Trophoblast cell (in vitro differentiated cells and primary cell): ENCODE results near the gene RAB11A.

Experiments
- DNase-seq, 2 donors: peaks; one replicate each; pipeline ENCODE4 v3.0.0-alpha.2; 2016
- H2AFZ ChIP-seq: 2 replicates; pipeline ENCODE4 v1.6.1; 2013; ENCODE audit warnings: low read length, moderate library complexity, mild to moderate bottlenecking; ENCODE audit not compliant: insufficient read depth, poor library complexity
- H2AK5ac ChIP-seq: 2 replicates; pipeline ENCODE4 v1.6.1; 2013; ENCODE audit warnings: mild to moderate bottlenecking, low read length
- H2BK120ac ChIP-seq: 2 replicates; pipeline ENCODE4 v1.6.1; 2013; ENCODE audit warnings: low read length, mild to moderate bottlenecking, moderate library complexity; ENCODE audit not compliant: insufficient read depth, poor library complexity
- H2BK12ac ChIP-seq: 2 replicates; pipeline ENCODE4 v1.6.1; 2013; ENCODE audit warnings: mild to moderate bottlenecking, low read length, moderate library complexity
- H2BK5ac ChIP-seq: 2 replicates; pipeline ENCODE4 v1.6.1; 2013; ENCODE audit warnings: low read length, low read depth, moderate library complexity, mild to moderate bottlenecking; ENCODE audit not compliant: poor library complexity
- H3K14ac ChIP-seq: 2 replicates; pipeline ENCODE4 v1.6.1; 2013; ENCODE audit warnings: mild to moderate bottlenecking, low read length
- H3K18ac ChIP-seq: 2 replicates; pipeline ENCODE4 v1.6.1; 2013; ENCODE audit warnings: mild to moderate bottlenecking, low read length
- H3K23ac ChIP-seq: 2 replicates; pipeline ENCODE4 v1.6.1; 2013; ENCODE audit warnings: low read length
- H3K27ac ChIP-seq: 2 replicates; pipeline ENCODE4 v1.5.1; 2013; ENCODE audit warnings: low read depth, mild to moderate bottlenecking, inconsistent platforms, low read length, moderate library complexity
- H3K27me3 ChIP-seq: 2 replicates; pipeline ENCODE4 v1.6.1; 2013; ENCODE audit warnings: inconsistent platforms, mild to moderate bottlenecking, low read length, moderate library complexity; ENCODE audit not compliant: insufficient read depth
- H3K36me3 ChIP-seq, 2 experiments: 1 replicate in 1 of 2; 2 replicates in 1 of 2; pipeline ENCODE4 v1.6.1; 2013; ENCODE audit warnings: low read length in 2 of 2, mild to moderate bottlenecking in 2 of 2, moderate library complexity in 1 of 2; ENCODE audit not compliant: insufficient read depth in 2 of 2, control insufficient read depth in 1 of 2
- H3K4ac ChIP-seq: 2 replicates; pipeline ENCODE4 v1.6.1; 2013; ENCODE audit warnings: low read depth, mild to moderate bottlenecking, low read length, moderate library complexity
- H3K4me1 ChIP-seq, 2 experiments: 1 replicate in 1 of 2; 2 replicates in 1 of 2; pipeline ENCODE4 v1.6.1; 2013; ENCODE audit warnings: low read length in 2 of 2, mild to moderate bottlenecking in 2 of 2, moderate library complexity in 1 of 2; ENCODE audit not compliant: insufficient read depth in 2 of 2, control insufficient read depth in 1 of 2
- H3K4me2 ChIP-seq: 2 replicates; pipeline ENCODE4 v1.6.1; 2013; ENCODE audit warnings: inconsistent platforms, mild to moderate bottlenecking, low read length, moderate library complexity
- H3K4me3 ChIP-seq: 2 replicates; pipeline ENCODE4 v1.5.1; 2013; ENCODE audit warnings: mild to moderate bottlenecking, low read depth, low read length, inconsistent platforms
- H3K79me1 ChIP-seq: one replicate; pipeline ENCODE4 v1.6.1; 2013; ENCODE audit warnings: low read length
- H3K79me2 ChIP-seq: 2 replicates; pipeline ENCODE4 v1.6.1; 2013; ENCODE audit warnings: low read length, mild to moderate bottlenecking; ENCODE audit not compliant: control insufficient read depth, insufficient read depth, poor library complexity
- H3K9ac ChIP-seq: 2 replicates; pipeline ENCODE4 v1.6.1; 2013; ENCODE audit warnings: mild to moderate bottlenecking, low read length
- H3K9me3 ChIP-seq: 2 replicates; pipeline ENCODE4 v1.6.1; 2013; ENCODE audit warnings: low read depth, mild to moderate bottlenecking, control low read depth, inconsistent platforms, low read length; ENCODE audit not compliant: insufficient read depth
- H4K12ac ChIP-seq: 2 replicates; pipeline ENCODE4 v1.6.1; 2013; ENCODE audit warnings: low read depth, mild to moderate bottlenecking, low read length, moderate library complexity
- H4K8ac ChIP-seq: 2 replicates; pipeline ENCODE4 v1.6.1; 2013; ENCODE audit warnings: low read depth, mild to moderate bottlenecking, low read length, moderate library complexity
- H4K91ac ChIP-seq: one replicate; pipeline ENCODE4 v1.6.1; 2013; ENCODE audit warnings: low read depth, mild to moderate bottlenecking, low read length, moderate library complexity
- WGBS: extraction: QIAGEN DNeasy Blood & Tissue Kit; methylation state at CpG from one replicate; pipeline ENCODE4 v1.1.7; 2013; ENCODE audit warnings: missing lambda C conversion rate; ENCODE audit not compliant: insufficient read length, insufficient coverage; ENCODE audit errors: extremely low coverage; 5-methylcytosine and 5-hydroxymethylcytosine counted together

The RAB11A gene

DNA sequence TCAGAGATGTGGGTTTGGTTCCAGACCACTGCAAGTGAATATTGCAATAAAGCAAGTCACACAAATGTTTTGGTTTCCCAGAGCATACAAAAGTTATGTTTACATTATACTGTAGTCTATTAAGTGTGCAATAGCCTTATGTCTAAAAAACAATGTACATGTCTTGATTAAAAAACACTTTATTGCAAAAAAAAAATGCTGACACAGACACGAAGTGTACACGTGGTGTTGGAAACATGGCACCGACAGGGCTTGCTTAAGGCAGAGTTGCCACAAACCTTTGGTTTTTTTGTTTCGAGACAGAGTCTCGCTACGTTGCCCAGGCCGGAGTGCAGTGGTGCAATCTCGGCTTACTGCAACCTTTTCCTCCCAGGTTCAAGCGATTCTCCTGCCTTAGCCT, 50.1 kb downstream of the RAB11A start:
- H3K4me2 ChIP-seq, result no peak overlapping the region
- no peak for DNase-seq
- H2BK120ac ChIP-seq, result no peak overlapping the region
- no peak overlapping the region for H2AK5ac ChIP-seq
- no peak overlapping the region for H3K4ac ChIP-seq
- no CpG with 5 or more reads among the region's 9 CpGs for WGBS
- no peak overlapping the region for H2AFZ ChIP-seq
- H3K4me3 ChIP-seq, result no peak overlapping the region
- no peak overlapping the region for H3K9ac ChIP-seq
- no peak overlapping the region for H3K14ac ChIP-seq
- no peaks in the 10 kb centered on the region for H3K27me3 ChIP-seq
- H4K91ac ChIP-seq, result no peak overlapping the region
- no peak overlapping the region for H3K23ac ChIP-seq
- H3K79me2 ChIP-seq, result no peaks in the 10 kb centered on the region
- H3K18ac ChIP-seq, result no peak overlapping the region
- H2BK5ac ChIP-seq, result no peak overlapping the region
- peaks cover 0 to 3% of the 10 kb centered on the region in 2 experiments for H3K36me3 ChIP-seq
- H3K9me3 ChIP-seq, result no peaks in the 10 kb centered on the region
- H3K79me1 ChIP-seq, result no peaks in the 10 kb centered on the region
- H4K8ac ChIP-seq, result no peak overlapping the region
- no peak overlapping the region for H4K12ac ChIP-seq
- H3K4me1 ChIP-seq, result no peaks in the 10 kb centered on the region
- no peak overlapping the region for H2BK12ac ChIP-seq
- no peak overlapping the region for H3K27ac ChIP-seq

DNA sequence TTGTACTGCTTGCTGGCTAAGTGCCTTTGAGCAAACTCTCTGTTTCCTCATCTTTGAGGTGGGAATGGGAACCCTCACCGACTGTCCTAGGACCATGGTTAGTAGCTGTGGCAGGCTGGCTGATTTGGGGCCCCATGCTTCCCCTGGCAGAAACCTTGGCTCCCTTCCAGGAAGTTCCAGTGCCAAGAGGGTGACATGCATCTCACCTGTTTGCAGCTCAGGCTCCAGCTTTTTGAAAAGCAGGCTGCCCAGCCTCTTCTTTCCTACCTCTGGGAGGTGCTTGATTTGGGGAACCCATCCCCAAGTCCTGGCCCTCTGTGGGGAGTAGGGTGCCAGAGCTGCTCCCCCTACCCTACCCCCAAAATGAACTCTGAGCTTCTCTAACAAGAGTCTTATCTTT, 50.8 kb downstream of the RAB11A start:
- no peak overlapping the region for H2AK5ac ChIP-seq
- H2BK12ac ChIP-seq, result no peak overlapping the region
- H3K27me3 ChIP-seq, result no peaks in the 10 kb centered on the region
- WGBS, result no CpG with 5 or more reads among the region's 1 CpG
- no peaks in the 10 kb centered on the region for H3K79me2 ChIP-seq
- no peak overlapping the region for H2AFZ ChIP-seq
- no peak overlapping the region for H3K9ac ChIP-seq
- H4K91ac ChIP-seq, result no peak overlapping the region
- H3K4me3 ChIP-seq, result no peak overlapping the region
- no peak overlapping the region for H4K8ac ChIP-seq
- no peak overlapping the region for H3K4me2 ChIP-seq
- H4K12ac ChIP-seq, result no peak overlapping the region
- no peak for DNase-seq
- H2BK5ac ChIP-seq, result no peak overlapping the region
- H3K4ac ChIP-seq, result no peak overlapping the region
- no peak overlapping the region for H3K14ac ChIP-seq
- H3K18ac ChIP-seq, result no peak overlapping the region
- H3K27ac ChIP-seq, result no peak overlapping the region
- no peaks in the 10 kb centered on the region for H3K4me1 ChIP-seq
- no peaks in the 10 kb centered on the region for H3K79me1 ChIP-seq
- no peak overlapping the region for H3K23ac ChIP-seq
- H3K9me3 ChIP-seq, result no peaks in the 10 kb centered on the region
- peaks cover 0 to 3% of the 10 kb centered on the region in 2 experiments for H3K36me3 ChIP-seq
- H2BK120ac ChIP-seq, result no peak overlapping the region

DNA sequence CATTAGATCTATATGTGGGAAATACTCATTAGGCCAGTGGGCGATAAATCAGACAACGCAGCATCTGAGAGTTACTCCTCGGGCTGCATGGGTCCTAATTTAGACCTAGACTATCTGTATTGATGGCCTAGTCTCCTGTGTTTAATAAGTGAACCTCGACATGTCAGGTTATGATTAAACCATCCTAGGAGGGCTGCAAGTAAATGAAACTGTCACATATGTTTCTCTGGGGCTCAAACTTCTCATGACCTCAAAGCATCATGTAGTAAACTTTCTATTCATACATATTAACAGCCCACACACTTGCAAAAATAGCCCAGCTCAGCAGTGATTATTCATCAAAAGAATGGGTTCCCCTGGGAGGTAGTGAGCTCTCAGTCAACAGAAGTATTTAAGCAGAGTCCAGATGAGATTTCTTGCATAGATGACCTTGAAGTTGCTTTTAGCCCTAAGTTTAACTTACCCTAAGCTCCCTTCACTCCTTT, 51.6 kb downstream of the RAB11A start:
- H4K91ac ChIP-seq, result no peak overlapping the region
- H3K36me3 ChIP-seq, result peaks cover 0 to 3% of the 10 kb centered on the region in 2 experiments
- no peak overlapping the region for H3K4me2 ChIP-seq
- H3K27ac ChIP-seq, result no peak overlapping the region
- H2BK5ac ChIP-seq, result no peak overlapping the region
- H4K12ac ChIP-seq, result no peak overlapping the region
- no peak overlapping the region for H3K14ac ChIP-seq
- no peaks in the 10 kb centered on the region for H3K79me1 ChIP-seq
- H3K4me1 ChIP-seq, result no peaks in the 10 kb centered on the region
- H3K79me2 ChIP-seq, result no peaks in the 10 kb centered on the region
- no peak overlapping the region for H3K4ac ChIP-seq
- no CpG with 5 or more reads among the region's 4 CpGs for WGBS
- H2AK5ac ChIP-seq, result no peak overlapping the region
- H3K23ac ChIP-seq, result no peak overlapping the region
- H3K27me3 ChIP-seq, result no peaks in the 10 kb centered on the region
- H2BK120ac ChIP-seq, result no peak overlapping the region
- no peaks in the 10 kb centered on the region for H3K9me3 ChIP-seq
- H3K4me3 ChIP-seq, result no peak overlapping the region
- no peak overlapping the region for H4K8ac ChIP-seq
- H2AFZ ChIP-seq, result no peak overlapping the region
- H2BK12ac ChIP-seq, result no peak overlapping the region
- no peak overlapping the region for H3K9ac ChIP-seq
- H3K18ac ChIP-seq, result no peak overlapping the region
- no peak for DNase-seq

DNA sequence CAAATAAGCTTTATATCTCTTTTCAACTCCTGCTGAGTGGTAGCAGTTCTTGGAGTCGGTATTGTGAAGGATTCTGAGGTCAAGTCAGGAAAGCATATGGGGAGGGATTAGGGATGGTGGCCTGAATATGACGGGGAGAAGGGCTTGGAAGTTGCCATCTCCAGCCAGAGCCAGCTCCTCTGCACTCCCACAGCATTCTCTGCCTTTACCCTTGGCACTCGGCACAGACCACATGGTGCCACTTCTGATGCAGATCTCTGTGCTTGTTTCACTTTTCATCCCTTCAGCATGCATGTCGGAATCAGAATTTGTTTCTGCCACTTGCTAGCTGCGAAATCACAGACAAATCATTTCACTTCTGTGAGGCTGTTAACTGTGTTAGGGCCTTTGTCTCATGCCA, 52.5 kb downstream of the RAB11A start:
- H3K9ac ChIP-seq, result no peak overlapping the region
- H4K12ac ChIP-seq, result no peak overlapping the region
- no peak overlapping the region for H3K14ac ChIP-seq
- H2AFZ ChIP-seq, result no peak overlapping the region
- H4K8ac ChIP-seq, result no peak overlapping the region
- DNase-seq, result no peak
- no peaks in the 10 kb centered on the region for H3K79me2 ChIP-seq
- H3K9me3 ChIP-seq, result no peaks in the 10 kb centered on the region
- H3K4me2 ChIP-seq, result no peak overlapping the region
- no peaks in the 10 kb centered on the region for H3K27me3 ChIP-seq
- WGBS, result no CpG with 5 or more reads among the region's 5 CpGs
- no peak overlapping the region for H4K91ac ChIP-seq
- H3K79me1 ChIP-seq, result no peaks in the 10 kb centered on the region
- no peak overlapping the region for H2BK12ac ChIP-seq
- H3K36me3 ChIP-seq, result peaks cover 0 to 3% of the 10 kb centered on the region in 2 experiments
- no peak overlapping the region for H3K4ac ChIP-seq
- H3K18ac ChIP-seq, result no peak overlapping the region
- no peak overlapping the region for H3K27ac ChIP-seq
- no peak overlapping the region for H2BK5ac ChIP-seq
- no peak overlapping the region for H2BK120ac ChIP-seq
- no peak overlapping the region for H3K4me3 ChIP-seq
- no peaks in the 10 kb centered on the region for H3K4me1 ChIP-seq
- H2AK5ac ChIP-seq, result no peak overlapping the region
- no peak overlapping the region for H3K23ac ChIP-seq
